ENCODE results near the gene FNDC3B. TPM values are rescaled to one million over a fixed set of nuclear protein-coding genes. Genes with fewer than 3 reads are reported as not detected.

FNDC3B gene
- total and polyA plus RNA-seq, 2 of the 8 experiments (the other 6 are each of a cell fraction or from before 2014, with no cell fraction given), result 14.1 to 44.4 TPM

- no peak for FAIRE-seq
- no peaks in the 10 kb centered on the region for H3K79me2 ChIP-seq (ENCODE audit: control insufficient read depth in 1 of 2, insufficient read depth in 2 of 2, low read length in 2 of 2)
- no peak overlapping the region for H2BK20ac ChIP-seq (ENCODE audit: low read length)
- no peak overlapping the region for H3K18ac ChIP-seq (ENCODE audit: extremely low read depth, low read length)
- H2AK5ac ChIP-seq (ENCODE audit: low read depth, low read length), result no peak overlapping the region
- no peak overlapping the region for H2BK15ac ChIP-seq (ENCODE audit: low read length)
- no peak overlapping the region for H3K4ac ChIP-seq (replicated peaks; ENCODE audit: insufficient read length, low read depth, low read length)
- 92% methylated on average over 2 of the region's 2 CpGs; no CpG with 5 or more reads in 1 of the 2 experiments for WGBS, 2 experiments (ENCODE audit: extremely low coverage in 1 of 2, insufficient coverage in 1 of 2, insufficient read length in 1 of 2, insufficient replicate concordance in 2 of 2, low coverage in 1 of 2, low lambda C conversion rate in 2 of 2, missing lambda C conversion rate in 1 of 2)
- TF ChIP-seq CBX5 (IDR thresholded peaks at IDR 0.05; ENCODE audit: low read depth, low read length) (no peak), TAF7 (optimal IDR thresholded peaks at IDR 0.05; ENCODE audit: borderline replicate concordance, low read depth, low read length) (no peak), POLR2A (IDR thresholded peaks at IDR 0.05; ENCODE audit: control extremely low read depth in 1 of 2, low read depth in 2 of 2, low read length in 2 of 2) (no peak), EZH2 (IDR thresholded peaks at IDR 0.05; ENCODE audit: low read depth, low read length, severe bottlenecking) (no peak), RAD21 (IDR thresholded peaks at IDR 0.05 in 1 of 2, conservative IDR thresholded peaks at IDR 0.05 in 1 of 2; ENCODE audit: low read depth in 2 of 2, low read length in 2 of 2) (no peak), SP4 (IDR thresholded peaks at IDR 0.05; ENCODE audit: low read length) (no peak), ASH2L (IDR thresholded peaks at IDR 0.05; ENCODE audit: low read length) (no peak)
- H3K4me3 ChIP-seq (ENCODE audit: extremely low read depth in 1 of 4, insufficient read depth in 2 of 4, low read depth in 3 of 4, low read length in 4 of 4), result no peak overlapping the region
- no peaks in the 10 kb centered on the region for H4K20me1 ChIP-seq (replicated peaks in 1 of 2; ENCODE audit: control insufficient read depth in 1 of 2, insufficient read depth in 2 of 2, low read length in 2 of 2)
- POLR2A ChIA-PET (ENCODE audit: partially characterized antibody), result no interaction called here
- no peak overlapping the region for H3K23ac ChIP-seq (ENCODE audit: insufficient read length)
- H2BK5ac ChIP-seq (ENCODE audit: low read depth, low read length), result no peak overlapping the region
- H3K36me3 ChIP-seq (ENCODE audit: control insufficient read depth in 2 of 4, insufficient read depth in 4 of 4, low read length in 3 of 4), result peaks cover 2 to 13% (median 5%) of the 10 kb centered on the region in 4 experiments; a peak in 5 of 8 replicates
- H3K4me2 ChIP-seq (ENCODE audit: insufficient read depth in 1 of 2, low read depth in 2 of 2, low read length in 2 of 2), result no peak overlapping the region
- no peaks in the 10 kb centered on the region for H3K23me2 ChIP-seq (ENCODE audit: low read depth, low read length)
- no peak overlapping the region for H2BK120ac ChIP-seq (replicated peaks; ENCODE audit: low read depth, low read length)
- no peak overlapping the region for H2AFZ ChIP-seq (ENCODE audit: low read length)
- no peak overlapping the region for H3K9ac ChIP-seq (replicated peaks in 1 of 4; ENCODE audit: extremely low read depth in 1 of 4, low read depth in 3 of 4, low read length in 3 of 4)
- H3K27me3 ChIP-seq (replicated peaks in 1 of 4; ENCODE audit: control insufficient read depth in 3 of 4, extremely low read depth in 1 of 4, insufficient read depth in 3 of 4, low read length in 3 of 4), result no peaks in the 10 kb centered on the region
- no peak overlapping the region for H3K27ac ChIP-seq (ENCODE audit: low read depth, low read length)
- H2BK12ac ChIP-seq (ENCODE audit: low read depth, low read length), result no peak overlapping the region
- H4K91ac ChIP-seq (replicated peaks; ENCODE audit: insufficient read length, low read length), result no peak overlapping the region
- H3K9me3 ChIP-seq (ENCODE audit: insufficient read depth in 2 of 2, low read depth in 1 of 2, low read length in 1 of 2), result no peaks in the 10 kb centered on the region
- no peak overlapping the region for H3K56ac ChIP-seq (replicated peaks; ENCODE audit: insufficient read length, low read depth, low read length)
- H3K4me1 ChIP-seq (replicated peaks in 1 of 4; ENCODE audit: control insufficient read depth in 3 of 4, insufficient read depth in 4 of 4, low read length in 3 of 4), result no peaks in the 10 kb centered on the region
- no peaks in the 10 kb centered on the region for H3K79me1 ChIP-seq (ENCODE audit: low read depth, low read length)
- no peak overlapping the region for H4K5ac ChIP-seq (ENCODE audit: insufficient read length, low read depth, low read length)
- CTCF ChIA-PET (ENCODE audit: partially characterized antibody), result interaction anchor here (1.1 to 1.8 kb wide), 2 partner anchors 12 to 40 kb away, joined by 3 to 5 read pairs; no protein-coding TSS in a partner anchor
- H4K8ac ChIP-seq (ENCODE audit: extremely low read depth, insufficient read depth, low read length), result no peak overlapping the region
- H3K14ac ChIP-seq (ENCODE audit: insufficient read length), result no peak overlapping the region
- no peak for DNase-seq (ENCODE audit: low read depth in 1 of 2, low spot score in 2 of 2)
Measured at GRCh38 chr3:172292422-172292821, 253.0 kb downstream of the FNDC3B start.
